DND-41 (cell line): Measurements from ENCODE around the gene PRDM15.

Experiments used
- ATAC-seq: fragments of 200-7000 bp; cut with Tn5 transposase; 3 replicates; pipeline ENCODE4 v1.9.1; 2021; ENCODE audit warnings: low read depth; ENCODE audit not compliant: insufficient read depth
- DNase-seq: peaks from one replicate; pipeline ENCODE4 v3.0.0-alpha.2; 2020
- H2AFZ ChIP-seq: 2 replicates; pipeline ENCODE4 v1.6.0; 2012; ENCODE audit warnings: low read depth, low read length
- H3K27ac ChIP-seq: 2 replicates; pipeline ENCODE4 v1.5.1; 2012; ENCODE audit warnings: low read length, inconsistent platforms
- H3K27me3 ChIP-seq: fragments of 200-600 bp; sonication (generic); 2 replicates; pipeline ENCODE4 v1.6.0; 2012; ENCODE audit warnings: low read length, mild to moderate bottlenecking, inconsistent platforms; ENCODE audit not compliant: insufficient read depth, poor library complexity
- H3K36me3 ChIP-seq: 2 replicates; pipeline ENCODE4 v1.5.1; 2012; ENCODE audit warnings: low read length, inconsistent platforms; ENCODE audit not compliant: insufficient read depth
- H3K4me1 ChIP-seq: 2 replicates; pipeline ENCODE4 v1.5.1; 2012; ENCODE audit warnings: mild to moderate bottlenecking, low read length; ENCODE audit not compliant: insufficient read depth
- H3K4me2 ChIP-seq: 2 replicates; pipeline ENCODE4 v1.6.0; 2012; ENCODE audit warnings: mild to moderate bottlenecking, moderate library complexity, low read length, inconsistent platforms; ENCODE audit not compliant: insufficient read depth
- H3K4me3 ChIP-seq, 2 experiments: fragments of 200-600 bp in 1 of 2; shearing (Covaris generic) in 1 of 2; 2 replicates each; pipeline ENCODE4 v1.5.1; 2012 to 2016; ENCODE audit warnings: inconsistent platforms in 2 of 2, low read length in 2 of 2, mild to moderate bottlenecking in 2 of 2, low read depth in 1 of 2, moderate library complexity in 1 of 2
- H3K79me2 ChIP-seq: 2 replicates; pipeline ENCODE4 v1.6.0; 2012; ENCODE audit warnings: low read length, inconsistent platforms; ENCODE audit not compliant: insufficient read depth
- H3K9ac ChIP-seq: 2 replicates; pipeline ENCODE4 v1.6.0; 2012; ENCODE audit warnings: low read depth, mild to moderate bottlenecking, inconsistent platforms, low read length, moderate library complexity
- H3K9me3 ChIP-seq: 2 replicates; pipeline ENCODE4 v1.5.1; 2012; ENCODE audit warnings: low read length, moderate library complexity, mild to moderate bottlenecking, inconsistent platforms; ENCODE audit not compliant: insufficient read depth, severe bottlenecking
- H4K20me1 ChIP-seq: 2 replicates; pipeline ENCODE4 v1.6.0; 2012; ENCODE audit warnings: low read length; ENCODE audit not compliant: insufficient read depth
- EZH2 ChIP-seq: IDR thresholded peaks from 3 replicates; pipeline ENCODE4 v1.6.1; 2012; ENCODE audit warnings: borderline replicate concordance, low read depth, mild to moderate bottlenecking, moderate library complexity, low read length, inconsistent platforms; ENCODE audit not compliant: severe bottlenecking
- TF ChIP-seq, protein P1 (sequence below): IDR thresholded peaks from 2 replicates; pipeline ENCODE4 v1.5.1; 2012; ENCODE audit warnings: borderline replicate concordance, low read length, moderate library complexity, mild to moderate bottlenecking; ENCODE audit not compliant: poor library complexity, severe bottlenecking; ENCODE audit errors: extremely low read depth

PRDM15 gene

DNA sequence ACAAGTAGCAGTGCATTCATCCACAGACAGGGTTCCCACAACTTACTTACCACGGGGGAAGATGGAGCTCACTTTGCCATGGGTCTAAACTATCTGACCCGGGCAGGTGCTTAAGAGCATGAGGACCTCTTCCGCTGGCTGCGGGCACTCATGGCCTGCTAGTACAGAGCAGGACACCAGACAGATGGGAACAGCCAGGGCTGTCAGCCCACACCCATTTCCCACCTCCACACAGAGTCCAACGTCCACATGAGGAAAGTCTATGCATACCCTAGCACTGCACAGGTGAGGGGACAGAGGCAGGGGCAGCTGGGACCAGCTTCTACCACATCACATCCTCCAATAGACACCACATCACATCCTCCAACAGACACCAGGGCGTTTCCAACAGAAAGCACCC lies 35.8 kb upstream of the PRDM15 start:
- Histone ChIP-seq H3K27me3 (no peaks in the 10 kb centered on the region), H3K27ac (no peak overlapping the region), H3K4me1 (no peaks in the 10 kb centered on the region), H2AFZ (no peak overlapping the region), H3K9me3 (no peaks in the 10 kb centered on the region), H4K20me1 (no peaks in the 10 kb centered on the region), H3K9ac (no peak overlapping the region), H3K36me3 (peaks cover 23% of the 10 kb centered on the region), H3K4me2 (no peak overlapping the region), H3K79me2 (no peaks in the 10 kb centered on the region), H3K4me3 (no peak overlapping the region)
- DNase-seq: no peak
- no peak for ATAC-seq
- TF ChIP-seq, protein P1, sequence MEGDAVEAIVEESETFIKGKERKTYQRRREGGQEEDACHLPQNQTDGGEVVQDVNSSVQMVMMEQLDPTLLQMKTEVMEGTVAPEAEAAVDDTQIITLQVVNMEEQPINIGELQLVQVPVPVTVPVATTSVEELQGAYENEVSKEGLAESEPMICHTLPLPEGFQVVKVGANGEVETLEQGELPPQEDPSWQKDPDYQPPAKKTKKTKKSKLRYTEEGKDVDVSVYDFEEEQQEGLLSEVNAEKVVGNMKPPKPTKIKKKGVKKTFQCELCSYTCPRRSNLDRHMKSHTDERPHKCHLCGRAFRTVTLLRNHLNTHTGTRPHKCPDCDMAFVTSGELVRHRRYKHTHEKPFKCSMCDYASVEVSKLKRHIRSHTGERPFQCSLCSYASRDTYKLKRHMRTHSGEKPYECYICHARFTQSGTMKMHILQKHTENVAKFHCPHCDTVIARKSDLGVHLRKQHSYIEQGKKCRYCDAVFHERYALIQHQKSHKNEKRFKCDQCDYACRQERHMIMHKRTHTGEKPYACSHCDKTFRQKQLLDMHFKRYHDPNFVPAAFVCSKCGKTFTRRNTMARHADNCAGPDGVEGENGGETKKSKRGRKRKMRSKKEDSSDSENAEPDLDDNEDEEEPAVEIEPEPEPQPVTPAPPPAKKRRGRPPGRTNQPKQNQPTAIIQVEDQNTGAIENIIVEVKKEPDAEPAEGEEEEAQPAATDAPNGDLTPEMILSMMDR: no peak
- TF ChIP-seq EZH2: no peak

DNA sequence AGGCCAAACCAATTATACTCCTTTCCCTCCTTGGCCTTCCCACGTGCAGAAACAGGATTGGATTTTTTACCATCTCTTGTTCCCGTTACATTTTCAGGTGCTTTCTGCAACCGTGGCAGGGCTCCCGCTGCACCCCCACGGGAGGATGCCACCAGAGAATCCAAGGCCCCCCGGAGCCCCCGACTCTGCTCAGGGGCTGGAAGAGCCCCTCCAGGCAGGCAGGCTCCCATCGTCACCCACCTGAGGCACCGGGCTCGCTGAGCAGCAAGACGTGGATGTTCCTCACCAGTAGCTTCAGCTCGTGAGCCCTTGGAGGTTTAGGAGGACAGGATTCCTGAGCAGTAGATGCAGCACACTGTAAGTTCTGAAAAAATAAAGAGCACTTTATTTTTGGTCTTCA lies 35.2 kb upstream of the PRDM15 start:
- H3K79me2 ChIP-seq: no peaks in the 10 kb centered on the region
- TF ChIP-seq, protein P1: no peak
- DNase-seq: no peak
- H2AFZ ChIP-seq: no peak overlapping the region
- no peaks in the 10 kb centered on the region for H3K4me1 ChIP-seq
- no peak for ATAC-seq
- H3K9me3 ChIP-seq: no peaks in the 10 kb centered on the region
- no peak overlapping the region for H3K27ac ChIP-seq
- H3K4me2 ChIP-seq: no peak overlapping the region
- H4K20me1 ChIP-seq: no peaks in the 10 kb centered on the region
- H3K9ac ChIP-seq: no peak overlapping the region
- H3K36me3 ChIP-seq: peaks cover 23% of the 10 kb centered on the region
- no peak overlapping the region for H3K4me3 ChIP-seq
- no peaks in the 10 kb centered on the region for H3K27me3 ChIP-seq

DNA sequence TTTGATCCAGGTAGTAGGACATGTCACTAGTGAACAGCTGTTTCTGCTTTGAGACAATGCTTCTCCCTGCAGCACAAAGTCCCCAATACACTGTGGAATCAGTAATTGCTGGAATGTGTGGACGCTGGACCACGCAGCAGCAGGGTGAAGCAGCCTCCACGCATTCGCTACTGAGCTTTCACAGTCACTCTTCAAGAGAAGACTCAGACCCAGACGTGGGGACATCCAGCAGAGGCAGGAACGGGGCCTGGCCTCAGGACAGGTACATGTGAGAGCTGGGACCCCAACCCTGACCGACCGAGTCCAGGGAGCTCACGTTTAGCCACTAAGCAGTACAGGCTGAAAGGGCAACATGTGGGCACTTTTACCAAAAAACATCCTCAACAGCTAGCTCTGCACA lies 34.1 kb upstream of the PRDM15 start:
- H3K27me3 ChIP-seq: no peaks in the 10 kb centered on the region
- no peaks in the 10 kb centered on the region for H3K79me2 ChIP-seq
- H4K20me1 ChIP-seq: no peaks in the 10 kb centered on the region
- no peaks in the 10 kb centered on the region for H3K9me3 ChIP-seq
- DNase-seq (no peak), ATAC-seq (no peak)
- no peak overlapping the region for H3K27ac ChIP-seq
- H3K36me3 ChIP-seq: peaks cover 22% of the 10 kb centered on the region
- TF ChIP-seq EZH2: no peak
- TF ChIP-seq, protein P1: no peak
- no peaks in the 10 kb centered on the region for H3K4me1 ChIP-seq
- H3K4me2 ChIP-seq: no peak overlapping the region
- H3K9ac ChIP-seq: no peak overlapping the region
- H3K4me3 ChIP-seq: no peak overlapping the region
- H2AFZ ChIP-seq: no peak overlapping the region

DNA sequence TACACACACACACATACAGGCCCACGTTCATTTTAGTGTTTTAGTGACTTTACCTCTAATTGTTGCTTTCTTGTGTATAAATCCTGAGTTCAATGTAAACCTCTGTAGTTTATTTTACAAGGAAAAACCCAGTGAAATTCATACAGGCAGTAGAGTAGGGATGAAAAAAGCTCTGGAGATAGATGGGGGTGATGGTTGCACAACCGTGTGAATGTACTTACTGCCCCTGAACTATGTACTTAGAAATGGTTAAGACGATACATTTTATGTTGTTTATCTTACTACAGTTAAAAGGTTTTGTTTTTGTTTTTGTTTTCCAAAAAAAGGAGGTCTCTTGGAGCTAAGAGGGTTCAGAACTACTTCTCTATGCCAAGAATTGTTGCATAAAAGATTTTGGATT lies 29.7 kb upstream of the PRDM15 start:
- Histone ChIP-seq H4K20me1 (no peaks in the 10 kb centered on the region), H3K9me3 (no peaks in the 10 kb centered on the region), H3K4me3 (no peak overlapping the region), H3K9ac (no peak overlapping the region), H3K4me2 (no peak overlapping the region), H3K36me3 (peaks cover 28% of the 10 kb centered on the region), H2AFZ (no peak overlapping the region), H3K79me2 (no peaks in the 10 kb centered on the region), H3K4me1 (no peaks in the 10 kb centered on the region), H3K27ac (no peak overlapping the region), H3K27me3 (no peaks in the 10 kb centered on the region)
- DNase-seq (no peak), ATAC-seq (no peak)
- TF ChIP-seq, protein P1: no peak
- no peak for TF ChIP-seq EZH2
